Cardiac septum (tissue), 1 donor: ENCODE data around the gene PPP1R12C. TPM values are rescaled to one million over a fixed set of nuclear protein-coding genes. Genes with fewer than 3 reads are reported as not detected.
"Not testable (repeated sequence)": the region's sequence is repeated elsewhere in the genome, so short reads cannot be mapped to it uniquely, and the experiment has no call there.

ENCODE experiments used
- DNase-seq: peaks from one replicate; pipeline ENCODE4 v3.0.0-alpha.2; 2020; ENCODE audit warnings: low spot score
- intact Hi-C: fragments of 100-400 bp; cut with DNase I; formaldehyde crosslinking; loops from one replicate; pipeline ENCODE4 v1.14.0; 2022
- long read RNA-seq: library from polyadenylated mRNA; unstranded; transcript quantifications from one replicate; pipeline ENCODE4 v2.0.0, GENCODE V29; 2021
- total RNA-seq: library from RNA; stranded (reverse); fragmentation: NEBNext Ultra II Directional; extraction: Animal tissue kit (Norgen Biotek cat#: 25700); gene quantifications from one replicate; pipeline ENCODE4 v1.2.1, GENCODE V29; 2021
- donor health status: DM: no; HTN: no; CAD: no.

The PPP1R12C gene
- 215 TPM for total RNA-seq
- long read RNA-seq, transcript PPP1R12C-209 (22 exons, 2,269 nt) = minor isoform, 10 of 313 reads
- long read RNA-seq, transcript PPP1R12C-201 (22 exons, 2,924 nt) = major isoform, 13 of 313 reads
- long read RNA-seq, partial matches to known transcripts = 211 of 313 reads
- long read RNA-seq, other reads (novel, unspliced or antisense) = 77 of 313 reads

DNA sequence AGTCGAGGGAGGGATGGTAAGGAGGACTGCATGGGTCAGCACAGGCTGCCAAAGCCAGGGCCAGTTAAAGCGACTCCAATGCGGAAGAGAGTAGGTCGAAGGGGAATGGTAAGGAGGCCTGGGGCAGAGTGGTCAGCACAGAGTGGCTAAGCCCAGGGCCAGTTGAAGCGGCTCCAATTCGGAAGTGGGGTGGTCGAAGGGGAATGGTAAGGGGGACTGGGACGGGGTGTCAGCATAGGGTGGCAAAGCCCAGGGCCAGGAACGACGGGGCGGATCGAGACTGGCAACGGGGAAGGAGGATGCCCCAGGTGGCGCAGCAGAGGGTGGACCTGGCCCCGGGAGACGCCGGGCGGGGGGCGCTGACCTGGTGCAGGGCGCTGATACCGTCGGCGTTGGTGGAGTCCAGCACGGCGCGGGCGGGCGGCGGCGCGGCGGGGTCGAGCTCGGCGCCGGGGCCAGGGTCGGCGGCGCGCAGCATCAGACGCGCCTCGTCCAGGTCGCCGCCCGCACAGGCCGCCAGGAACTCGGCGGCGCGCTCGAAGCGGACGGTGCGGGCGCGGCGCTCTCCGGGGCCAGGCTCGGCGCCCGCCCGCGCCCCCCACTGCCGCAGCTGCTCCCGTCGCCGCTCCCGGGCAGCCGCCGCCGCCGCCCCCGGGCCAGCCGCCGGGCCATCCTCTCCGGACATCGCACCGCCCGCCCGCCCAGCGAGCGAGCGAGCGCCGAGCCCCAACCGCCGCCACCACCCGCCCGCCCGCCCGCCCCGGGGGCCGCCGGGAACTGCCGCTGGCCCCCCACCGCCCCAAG, at the start of gene PPP1R12C:
Gene PPP1R12C (minus strand): TSS at position 779 of the 804 bp plus-strand sequence. CDS start 94 bp downstream, at position 685.
- no peak for DNase-seq
- intact Hi-C loops = loop anchor here (2.0 kb wide), 1 partner anchor 42 kb away; no protein-coding TSS in a partner anchor

DNA sequence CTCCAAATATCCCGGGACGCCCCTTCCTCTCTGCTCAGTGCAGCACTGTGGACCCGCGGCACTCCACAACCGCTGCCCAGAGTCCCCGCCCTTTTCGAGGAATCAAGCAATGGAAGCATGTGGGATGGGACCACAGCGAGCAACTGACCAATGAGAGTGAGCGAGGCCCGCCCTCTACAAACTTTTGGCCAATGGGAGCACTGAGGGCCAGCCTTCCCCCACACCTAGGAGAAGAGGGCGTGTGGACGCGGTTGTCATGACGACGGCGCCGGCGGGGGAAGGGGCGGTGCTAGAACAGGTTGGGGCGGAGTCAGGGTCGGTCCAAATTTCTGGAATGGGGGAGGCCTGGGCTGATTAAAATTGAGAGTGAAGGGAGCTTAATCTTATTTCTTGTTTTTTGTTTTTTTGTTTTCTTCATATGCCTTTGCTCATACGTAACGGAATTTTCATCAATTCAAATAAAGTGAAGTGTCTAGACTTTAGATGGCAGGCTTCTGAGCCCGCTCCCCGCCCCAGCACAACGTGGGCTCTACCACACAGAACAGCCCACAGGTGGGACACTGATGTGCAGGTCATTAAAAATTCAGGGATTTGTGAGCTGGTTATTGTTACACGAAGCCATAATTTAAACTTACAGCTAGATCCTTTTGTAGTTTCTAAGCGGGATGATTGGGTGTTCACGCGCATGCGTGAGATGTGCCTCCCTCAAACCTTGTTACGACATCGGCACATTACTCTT, 49.3 kb upstream of the PPP1R12C start, which contains the start of gene DNAAF3:
Gene DNAAF3 (minus strand): TSS at position 84 of the 739 bp plus-strand sequence. CDS start 200 bp downstream, outside the sequence.
- DNase-seq = peak; percentile 96
- intact Hi-C loops = no loop called here

DNA sequence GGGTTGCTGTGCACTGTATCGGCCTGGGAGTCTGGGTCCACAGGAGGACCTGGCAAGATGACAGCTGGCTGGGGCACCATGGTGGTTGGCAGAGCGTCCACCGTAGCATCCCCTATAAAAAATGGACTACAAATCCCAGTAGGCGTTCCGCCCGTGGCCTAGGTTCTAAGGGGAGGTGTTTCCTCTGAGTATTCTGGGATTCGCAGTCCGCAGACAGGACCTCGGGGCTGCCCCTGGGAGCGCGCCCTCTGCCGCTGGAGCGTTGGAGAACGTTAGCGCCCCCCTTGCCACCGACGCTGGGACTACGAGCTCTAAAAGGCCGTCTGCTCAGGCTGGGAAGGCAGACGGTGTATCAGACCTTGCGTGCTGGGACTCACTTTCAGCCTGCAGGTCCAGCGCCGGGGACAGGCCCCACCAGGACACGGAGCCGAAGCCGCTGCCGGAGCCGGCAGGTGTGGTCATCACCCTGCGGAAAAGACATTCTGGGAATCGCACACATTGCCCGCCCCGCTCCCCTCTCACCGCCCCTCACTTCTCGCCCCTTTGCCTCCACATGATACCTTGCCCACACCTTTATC, 48.6 kb upstream of the PPP1R12C start:
- intact Hi-C loops = no loop called here
- no peak for DNase-seq

DNA sequence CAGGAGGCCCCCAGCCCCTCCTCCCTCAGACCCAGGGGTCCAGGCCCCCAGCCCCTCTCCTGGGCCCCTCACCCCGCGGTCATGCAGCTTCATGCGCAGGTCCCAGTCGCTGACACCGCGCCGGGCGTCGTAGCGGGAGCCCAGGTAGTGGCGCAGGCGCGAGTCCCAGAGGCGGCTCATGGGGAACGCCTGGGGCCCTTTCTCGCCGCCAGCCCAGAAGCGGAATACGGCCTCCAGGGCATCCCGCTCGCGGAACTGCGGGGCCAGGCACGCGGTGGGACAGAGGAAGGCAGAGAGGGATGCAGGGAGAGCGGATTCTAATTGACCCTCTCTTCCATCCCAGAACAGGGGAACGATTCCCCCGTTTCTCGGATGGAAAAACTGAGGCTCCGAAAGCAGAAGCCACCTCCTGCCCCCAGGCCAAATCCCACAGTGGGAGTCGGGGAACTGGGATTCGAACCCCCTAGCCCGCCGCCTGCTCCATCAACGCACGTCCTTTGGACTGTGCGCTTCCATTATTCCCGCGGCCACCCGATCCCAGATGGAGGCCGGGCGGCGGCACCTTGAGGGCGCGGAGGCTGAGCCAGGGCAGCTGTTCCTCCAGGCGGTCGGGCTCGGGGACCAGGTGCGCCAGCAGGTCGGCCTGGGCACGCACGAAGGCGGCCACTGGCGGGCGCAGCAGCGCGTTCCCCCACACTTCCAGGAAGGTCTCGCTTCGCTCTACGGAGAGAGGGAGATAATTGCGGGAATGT, 44.3 kb upstream of the PPP1R12C start:
- intact Hi-C loops = no loop called here
- no peak for DNase-seq

DNA sequence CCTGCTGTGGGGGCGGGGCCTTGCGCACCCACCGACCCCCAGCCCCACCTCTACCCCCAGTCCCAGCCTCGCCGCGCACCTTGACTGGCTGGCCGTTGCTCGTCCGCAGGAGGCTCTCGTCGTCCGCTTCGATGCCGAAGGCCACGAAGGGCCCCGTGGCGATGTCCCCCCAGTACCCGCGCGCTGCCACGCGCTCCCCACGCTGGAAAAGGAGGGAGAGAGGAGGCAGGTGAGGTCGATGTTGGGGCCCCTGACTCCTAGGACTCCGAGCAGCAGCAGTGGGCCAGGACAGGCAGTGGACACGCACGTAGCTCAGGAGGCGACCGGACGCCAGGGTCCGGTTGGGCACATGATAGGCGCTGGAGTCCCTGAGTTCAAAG, 43.5 kb upstream of the PPP1R12C start:
- intact Hi-C loops = no loop called here
- DNase-seq = no peak

DNA sequence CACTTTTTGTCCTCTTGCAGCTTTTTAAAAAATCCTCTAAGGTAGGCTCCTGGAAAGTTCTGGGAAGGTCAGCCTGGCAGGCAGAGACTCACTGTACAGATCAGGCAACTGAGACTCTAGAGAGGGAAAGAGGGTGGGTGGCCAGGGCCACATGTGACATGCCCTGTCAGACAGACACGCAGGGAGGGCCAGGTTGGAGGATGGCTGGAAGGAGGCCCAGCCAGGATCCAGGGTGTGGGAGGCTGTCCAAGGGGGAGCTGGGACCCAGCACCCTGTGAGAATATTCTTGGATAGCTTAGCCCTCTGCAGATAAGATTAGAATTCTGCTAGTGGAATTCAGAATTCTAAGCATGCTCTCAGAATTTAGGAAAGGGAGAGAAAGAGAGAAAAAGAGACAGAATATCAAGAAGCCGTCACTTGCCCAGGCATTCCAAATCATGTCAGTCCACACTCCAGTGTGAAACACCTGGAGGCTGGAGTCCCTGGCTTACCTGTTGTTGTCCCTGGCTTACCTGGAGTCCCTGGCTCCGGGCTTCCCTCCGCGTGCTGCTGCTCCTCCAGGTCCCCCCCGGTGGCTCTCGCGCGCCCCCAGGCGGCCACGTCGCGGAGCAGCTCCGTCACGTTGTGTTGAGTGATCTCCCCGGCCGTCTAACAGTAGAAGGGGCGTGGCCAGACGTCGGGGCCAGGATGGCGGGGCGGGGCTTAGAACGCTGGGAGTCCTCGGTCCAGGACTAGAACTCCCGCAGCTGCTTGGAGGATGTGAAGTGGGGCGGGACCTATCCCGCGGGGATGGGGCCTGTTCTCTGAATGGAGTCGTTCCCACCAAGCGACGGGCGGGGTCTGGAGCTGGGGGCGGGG, 42.9 kb upstream of the PPP1R12C start:
- intact Hi-C loops = no loop called here
- peak; percentile 93 for DNase-seq

DNA sequence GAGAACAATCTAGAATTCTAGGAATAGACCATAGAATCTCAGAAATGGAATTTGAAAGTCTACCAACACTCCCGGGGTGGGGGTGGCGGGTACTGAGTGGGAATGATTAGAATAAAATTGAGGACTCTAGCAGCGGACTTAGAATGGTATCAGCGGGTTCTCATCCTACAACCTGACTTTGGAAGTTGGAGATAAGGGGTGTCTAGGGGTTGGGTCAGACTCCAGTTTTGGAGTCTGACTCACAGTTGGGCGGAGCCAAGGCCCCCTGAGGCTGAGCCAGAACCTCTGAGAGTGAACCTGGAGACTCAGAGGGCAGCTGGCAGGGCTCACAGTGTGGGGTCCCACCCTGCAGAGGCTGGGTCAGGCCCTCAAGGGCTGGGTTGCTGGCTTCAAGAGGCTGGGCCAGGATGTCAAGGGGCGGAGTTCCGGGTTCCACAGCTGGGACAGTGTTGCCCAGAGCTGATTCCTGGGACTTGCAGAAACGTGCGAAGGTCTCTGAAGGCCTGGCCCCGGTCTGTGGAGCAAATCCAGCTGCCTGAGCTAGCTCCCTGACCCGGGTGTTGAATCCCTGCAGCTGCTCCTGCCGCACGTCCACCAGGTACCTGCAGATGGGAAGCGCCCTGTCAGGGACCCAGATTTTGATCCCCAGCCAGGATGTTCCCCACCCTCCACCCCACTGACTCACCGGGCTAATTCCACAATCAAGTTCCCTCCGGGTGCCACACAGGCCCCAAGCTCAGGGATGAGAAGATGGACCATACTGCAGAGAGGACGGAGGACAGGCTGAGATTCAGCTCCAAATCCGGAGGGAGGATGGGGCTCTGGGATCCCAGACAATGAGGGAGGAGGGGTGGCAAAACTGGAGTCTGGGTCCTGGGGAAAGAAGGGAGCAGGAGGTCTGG, 41.7 kb upstream of the PPP1R12C start:
- DNase-seq = peak; percentile 91
- intact Hi-C loops = loop anchor here (2.0 kb wide), 1 partner anchor 42 kb away; the partner anchor contains the start of gene PPP1R12C

DNA sequence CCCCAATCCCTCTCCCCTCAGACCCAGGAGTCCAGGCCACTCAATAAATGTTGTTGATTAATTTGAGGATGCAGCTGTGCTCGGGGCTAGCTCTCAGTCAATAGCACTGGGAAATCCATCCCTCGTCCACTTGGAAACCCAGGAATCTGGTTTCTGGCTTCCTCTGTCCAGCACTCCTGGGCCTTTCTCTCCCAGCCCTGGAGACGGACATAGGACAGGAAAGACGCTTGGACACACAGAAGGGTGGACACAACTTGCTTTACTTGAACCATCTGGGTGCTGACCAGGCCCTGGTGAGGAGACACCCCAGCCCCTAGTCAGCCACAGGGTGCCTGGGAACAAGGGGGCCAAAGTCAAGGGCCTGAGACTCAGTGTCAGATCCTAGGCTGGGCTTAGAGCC, 41.0 kb upstream of the PPP1R12C start:
- intact Hi-C loops = loop anchor here (2.0 kb wide), 1 partner anchor 42 kb away; the partner anchor contains the start of gene PPP1R12C
- no peak for DNase-seq

DNA sequence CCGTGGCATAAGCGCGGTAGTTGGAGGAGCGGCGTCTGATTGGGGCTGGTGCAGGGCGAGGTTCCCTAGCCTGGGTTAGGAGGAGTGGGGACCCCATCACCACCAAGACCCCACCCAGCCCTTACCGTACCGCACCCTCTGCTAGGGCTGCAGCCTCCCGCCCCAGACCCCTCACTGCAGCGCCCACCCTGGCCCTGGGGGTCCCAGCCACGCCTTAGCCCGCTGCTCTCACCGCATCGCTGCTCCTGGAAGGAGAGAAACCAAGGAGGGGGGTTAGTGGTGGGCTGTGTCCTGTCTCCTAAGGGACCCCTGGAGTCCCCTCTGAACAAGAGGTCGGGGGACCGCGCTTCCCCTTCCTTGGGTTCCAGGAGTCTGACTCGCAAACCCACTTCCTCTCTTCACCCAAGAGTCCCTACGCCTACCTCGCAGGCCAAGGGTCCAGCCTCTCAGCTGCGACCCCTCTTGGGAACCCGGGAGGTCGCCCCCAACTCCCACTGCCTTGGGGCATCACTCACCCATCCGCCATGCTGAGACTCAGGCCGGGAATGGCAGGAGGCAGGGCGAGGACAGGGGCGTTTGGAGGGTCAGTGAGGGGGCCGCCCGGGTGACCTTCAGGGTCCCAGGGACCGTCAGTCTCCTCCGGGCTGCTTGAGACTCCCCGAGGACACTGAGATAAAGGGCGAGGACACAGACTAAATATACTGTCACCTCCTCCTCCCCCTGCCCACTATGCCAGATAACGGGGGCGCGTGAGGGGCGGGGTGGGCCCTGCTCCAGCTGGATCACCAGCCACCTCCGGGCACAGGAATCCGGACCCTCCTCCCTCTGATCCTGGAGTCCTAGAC, 39.8 kb upstream of the PPP1R12C start, which contains the start of gene TNNI3:
Gene TNNI3 (minus strand): TSS at position 669 of the 845 bp plus-strand sequence. CDS start 143 bp downstream, at position 526.
- intact Hi-C loops = no loop called here
- DNase-seq = peak; percentile 87

DNA sequence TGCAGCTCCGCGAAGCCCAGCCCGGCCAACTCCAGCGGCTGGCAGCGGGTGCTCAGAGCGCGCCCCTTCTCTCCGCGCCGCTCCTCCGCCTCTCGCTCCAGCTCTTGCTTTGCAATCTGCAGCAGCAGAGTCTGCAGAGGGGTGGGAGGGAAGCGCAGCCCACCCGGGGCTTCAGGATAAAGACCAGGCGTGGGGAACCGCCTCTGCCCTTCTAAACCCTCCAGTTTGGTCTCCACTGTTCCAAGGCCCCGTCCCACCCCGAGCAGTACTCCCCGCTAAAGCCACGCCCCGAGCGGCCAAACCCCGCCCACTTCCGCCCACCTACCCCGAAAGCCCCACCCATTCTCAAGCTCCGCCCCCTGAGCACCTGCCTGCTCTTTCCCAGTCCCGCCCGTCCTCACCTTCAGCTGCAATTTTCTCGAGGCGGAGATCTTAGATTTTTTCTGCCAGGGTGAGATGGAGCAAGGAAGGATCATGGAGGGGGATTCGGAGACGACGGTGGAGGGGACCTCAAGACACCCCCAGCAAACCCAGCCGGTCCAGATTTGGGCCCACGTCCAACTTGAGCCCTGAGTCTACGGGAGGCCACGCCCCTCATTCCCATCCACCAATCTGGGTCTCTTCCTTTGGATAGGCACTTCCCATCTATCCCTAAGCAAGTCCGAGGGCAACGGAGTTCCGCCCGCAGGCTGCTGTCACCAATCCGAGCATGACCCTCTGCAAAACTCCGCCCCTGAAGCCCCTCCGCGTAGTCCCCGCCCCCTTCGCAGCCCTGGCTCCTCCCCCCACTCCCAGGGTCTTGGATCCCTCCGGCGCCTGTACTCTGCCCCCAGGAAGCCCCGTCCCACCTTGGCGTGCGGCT, 39.0 kb upstream of the PPP1R12C start:
- DNase-seq = peak; percentile 84
- intact Hi-C loops = no loop called here

DNA sequence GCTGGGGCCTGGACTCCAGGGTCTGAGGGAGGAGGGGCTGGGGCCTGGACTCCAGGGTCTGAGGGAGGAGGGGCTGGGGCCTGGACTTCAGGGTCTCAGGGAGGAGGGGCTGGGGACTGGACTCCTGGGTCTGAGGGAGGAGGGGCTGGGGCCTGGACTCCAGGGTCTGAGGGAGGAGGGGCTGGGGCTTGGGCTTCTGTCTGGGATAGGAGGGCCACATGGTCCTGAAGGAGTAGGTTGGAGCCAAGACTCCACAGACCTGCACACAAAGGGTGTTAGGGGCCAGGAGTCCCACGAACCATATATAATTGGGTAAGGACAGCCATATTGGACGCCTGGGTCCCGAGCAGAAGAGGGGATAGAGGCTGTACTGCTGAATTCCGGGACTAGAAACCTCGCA, 38.3 kb upstream of the PPP1R12C start:
- intact Hi-C loops, DNase-seq: not testable (repeated sequence)

DNA sequence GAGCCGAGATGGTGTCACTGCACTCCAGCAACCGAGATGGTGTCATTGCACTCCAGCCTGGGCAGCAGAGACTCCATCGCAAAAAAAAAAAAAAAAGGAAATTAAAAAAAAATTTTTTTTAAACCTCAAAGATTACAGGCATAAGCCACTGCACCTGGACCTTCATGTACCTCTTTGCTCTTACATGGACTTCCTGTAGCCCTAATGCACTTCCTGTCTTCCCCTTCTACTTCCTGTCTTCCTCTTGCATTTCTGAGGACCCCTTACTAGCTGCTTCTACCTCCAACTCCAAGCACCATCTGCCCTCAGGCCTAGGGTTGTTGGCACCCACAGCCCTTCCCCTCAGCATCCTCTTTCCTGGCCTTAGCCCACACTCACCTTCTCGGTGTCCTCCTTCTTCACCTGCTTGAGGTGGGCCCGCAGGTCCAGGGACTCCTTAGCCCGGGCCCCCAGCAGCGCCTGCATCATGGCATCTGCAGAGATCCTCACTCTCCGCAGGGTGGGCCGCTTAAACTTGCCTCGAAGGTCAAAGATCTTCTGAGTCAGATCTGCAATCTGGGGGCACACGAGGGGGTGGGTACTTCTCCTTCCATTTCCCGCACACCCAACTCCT, 36.3 kb upstream of the PPP1R12C start:
- intact Hi-C loops = no loop called here
- no peak for DNase-seq

DNA sequence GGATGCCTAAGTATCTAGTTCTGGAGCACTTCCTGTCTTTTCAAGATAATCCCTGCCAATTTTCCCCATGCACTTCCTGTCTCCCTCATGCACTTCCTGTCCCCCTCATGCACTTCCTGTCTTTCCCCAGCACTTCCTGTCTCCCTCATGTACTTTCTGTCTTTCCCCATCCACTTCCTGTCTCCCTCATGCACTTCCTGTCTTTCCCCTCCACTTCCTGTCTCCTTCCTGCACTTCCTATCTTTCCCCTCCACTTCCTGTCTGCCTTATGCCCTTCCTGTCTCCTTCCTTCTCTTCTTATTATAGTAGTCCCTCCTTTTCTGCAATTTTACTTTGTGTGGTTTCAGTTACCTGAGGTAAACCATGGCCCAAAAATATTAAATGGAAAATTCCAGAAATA, 34.6 kb upstream of the PPP1R12C start:
- intact Hi-C loops = no loop called here
- no peak for DNase-seq

DNA sequence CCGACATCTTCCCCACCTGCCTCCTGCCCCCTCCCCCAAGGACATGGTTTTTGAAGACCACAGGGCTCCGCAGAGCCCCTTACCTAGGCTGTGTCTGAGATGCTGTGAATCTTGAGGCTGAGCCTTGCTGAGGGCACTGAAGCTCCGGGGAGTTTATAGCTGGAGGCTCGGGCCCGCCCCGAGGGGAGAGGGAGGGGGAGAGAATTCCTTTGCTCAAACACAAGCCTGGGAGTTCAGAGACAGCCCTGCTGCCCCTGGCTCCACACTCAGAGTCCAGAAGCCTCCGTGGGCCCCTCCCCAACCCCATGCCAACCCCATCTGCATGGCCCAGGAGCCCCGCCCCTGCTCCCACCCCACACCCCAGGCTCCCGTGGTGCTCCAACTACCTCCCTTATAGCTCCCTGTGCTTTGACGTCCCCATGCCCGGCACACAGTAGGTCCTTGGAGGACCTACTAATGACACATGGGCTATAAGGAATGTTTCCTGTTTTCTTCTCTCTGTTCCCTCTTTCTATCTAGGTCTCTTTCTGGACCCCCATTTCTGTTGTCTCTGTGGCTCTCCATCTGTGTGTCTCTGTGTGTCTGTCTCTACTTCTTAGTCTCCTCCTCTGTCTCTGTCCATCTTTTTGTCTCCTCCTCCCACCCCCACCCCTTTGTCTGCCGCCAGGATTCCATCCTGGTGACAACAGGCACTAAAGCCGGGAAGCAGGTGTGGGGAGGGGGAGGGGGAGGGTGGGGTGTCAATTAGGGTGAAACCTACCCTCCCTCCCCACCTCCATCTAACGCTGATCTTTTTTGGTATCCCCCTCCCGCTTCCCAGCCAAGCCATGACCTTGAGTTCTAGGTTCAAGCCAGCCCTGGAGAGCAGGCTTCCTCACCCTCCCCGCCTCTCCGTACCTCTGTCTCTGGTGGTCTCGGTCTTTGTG, 31.9 kb upstream of the PPP1R12C start, which contains the start of gene TNNT1:
Gene TNNT1 (minus strand): TSS at position 129 of the 926 bp plus-strand sequence. CDS start 2,049 bp downstream, outside the sequence.
- intact Hi-C loops = no loop called here

More for the DNA sequence above, 31.9 kb upstream of the PPP1R12C start, which contains the start of gene TNNT1:
- DNase-seq = no peak
